ENCODE measurements around the gene GALP.
"Not testable (repeated sequence)": the region's sequence is repeated elsewhere in the genome, so short reads cannot be mapped to it uniquely, and the experiment has no call there.

GALP gene

GRCh38 chr19:56140583-56141416 is 35.0 kb upstream of the GALP start, which contains the start of gene ZNF444:
Gene ZNF444 (plus strand): TSS chr19:56141287. CDS start chr19:56146912, 5,625 bp downstream.
- Histone ChIP-seq H3K27me3 (ENCODE audit: control insufficient read depth, insufficient read depth, low read length) (no peaks in the 10 kb centered on the region), H3K9ac (ENCODE audit: low read length) (peak within 1 kb of the TSS; percentile 70), H3K4me3 (ENCODE audit: low read length) (peak within 1 kb of the TSS; percentile 51), H3K36me3 (ENCODE audit: control insufficient read depth, insufficient read depth, low read length) (no peaks in the 10 kb centered on the region), H3K4me1 (ENCODE audit: control insufficient read depth, insufficient read depth, low read length) (peaks cover 44% of the 10 kb centered on the region), H3K9me3 (ENCODE audit: control insufficient read depth, low read length) (no peaks in the 10 kb centered on the region)

- Histone ChIP-seq H3K27me3 (ENCODE audit: control insufficient read depth, insufficient read depth, low read length) (no peaks in the 10 kb centered on the region), H3K4me1 (ENCODE audit: control insufficient read depth, insufficient read depth, low read length) (peaks cover 46% of the 10 kb centered on the region), H3K9ac (ENCODE audit: low read length) (peak overlapping the region; percentile 70), H3K4me3 (ENCODE audit: low read length) (peak overlapping the region; percentile 51), H3K36me3 (ENCODE audit: control insufficient read depth, insufficient read depth, low read length) (no peaks in the 10 kb centered on the region), H3K9me3 (ENCODE audit: control insufficient read depth, low read length) (no peaks in the 10 kb centered on the region)
Observed at GRCh38 chr19:56141417-56141993, 34.3 kb upstream of the GALP start.

- peak overlapping the region; percentile 60 for H3K9ac ChIP-seq (ENCODE audit: low read length)
- no peaks in the 10 kb centered on the region for H3K36me3 ChIP-seq (ENCODE audit: control insufficient read depth, insufficient read depth, low read length)
- H3K4me3 ChIP-seq (ENCODE audit: low read length), result peak overlapping the region; percentile 51
- peaks cover 46% of the 10 kb centered on the region for H3K4me1 ChIP-seq (ENCODE audit: control insufficient read depth, insufficient read depth, low read length)
- no peaks in the 10 kb centered on the region for H3K9me3 ChIP-seq (ENCODE audit: control insufficient read depth, low read length)
- H3K27me3 ChIP-seq (ENCODE audit: control insufficient read depth, insufficient read depth, low read length), result no peaks in the 10 kb centered on the region
Observed at GRCh38 chr19:56142087-56142787, 33.6 kb upstream of the GALP start.

DNA sequence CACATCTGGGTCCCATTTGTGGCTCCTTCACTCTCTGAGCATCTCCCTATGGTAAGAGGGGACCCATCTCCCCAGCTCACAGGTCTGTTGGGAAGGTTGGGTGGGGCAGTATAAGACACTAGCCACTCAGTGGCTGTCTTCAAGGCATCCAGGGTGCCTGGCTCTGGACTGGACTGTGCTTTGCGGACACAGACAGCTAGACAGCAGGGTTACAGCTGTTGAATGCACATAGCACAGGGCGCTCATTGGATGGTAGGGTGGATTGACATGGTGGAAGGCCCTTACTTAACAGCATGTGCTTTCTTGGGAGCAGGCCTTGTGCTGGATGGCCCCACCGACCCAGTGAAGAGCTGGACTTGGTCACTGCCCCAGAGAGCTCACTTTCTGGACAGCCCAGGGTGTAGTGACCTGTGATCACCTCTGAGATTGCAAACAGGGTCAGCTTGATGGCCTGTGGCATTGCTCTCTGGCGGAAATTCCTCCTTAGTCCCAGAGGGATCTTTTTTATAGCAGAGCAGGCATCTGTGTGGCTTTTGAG is 32.8 kb upstream of the GALP start:
- Histone ChIP-seq H3K27me3 (ENCODE audit: control insufficient read depth, insufficient read depth, low read length) (no peaks in the 10 kb centered on the region), H3K9ac (ENCODE audit: low read length) (peak overlapping the region; percentile 60), H3K36me3 (ENCODE audit: control insufficient read depth, insufficient read depth, low read length) (no peaks in the 10 kb centered on the region), H3K4me3 (ENCODE audit: low read length) (peak overlapping the region; percentile 51), H3K9me3 (ENCODE audit: control insufficient read depth, low read length) (no peaks in the 10 kb centered on the region), H3K4me1 (ENCODE audit: control insufficient read depth, insufficient read depth, low read length) (peaks cover 41% of the 10 kb centered on the region)

GRCh38 chr19:56144376-56144775 is 31.4 kb upstream of the GALP start:
- Histone ChIP-seq H3K4me1 (ENCODE audit: control insufficient read depth, insufficient read depth, low read length) (peaks cover 37% of the 10 kb centered on the region), H3K9ac (ENCODE audit: low read length) (no peak overlapping the region), H3K27me3 (ENCODE audit: control insufficient read depth, insufficient read depth, low read length) (no peaks in the 10 kb centered on the region), H3K36me3 (ENCODE audit: control insufficient read depth, insufficient read depth, low read length) (no peaks in the 10 kb centered on the region), H3K4me3 (ENCODE audit: low read length) (no peak overlapping the region), H3K9me3 (ENCODE audit: control insufficient read depth, low read length) (no peaks in the 10 kb centered on the region)

DNA sequence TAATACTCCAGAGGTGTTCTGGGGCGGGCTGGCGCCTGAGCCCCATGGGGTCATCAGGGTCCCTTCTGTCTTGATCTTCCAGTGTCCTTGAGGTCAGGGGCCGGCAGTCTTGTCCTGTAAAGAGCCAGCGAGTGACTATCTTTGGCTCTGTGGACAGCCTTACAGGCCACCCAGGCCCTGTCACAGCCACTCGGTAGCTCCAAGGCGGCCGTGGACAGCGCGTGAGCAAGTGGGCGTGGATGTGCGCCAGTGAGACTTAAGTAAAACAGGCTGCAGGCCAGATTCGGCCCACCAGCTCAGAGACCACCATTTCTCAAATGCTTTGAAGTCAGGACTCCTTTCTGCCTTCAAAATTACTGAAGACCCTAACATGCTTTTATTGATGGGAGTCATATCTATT is 31.0 kb upstream of the GALP start:
- peaks cover 36% of the 10 kb centered on the region for H3K4me1 ChIP-seq (ENCODE audit: control insufficient read depth, insufficient read depth, low read length)
- H3K36me3 ChIP-seq (ENCODE audit: control insufficient read depth, insufficient read depth, low read length), result no peaks in the 10 kb centered on the region
- H3K9ac ChIP-seq (ENCODE audit: low read length), result no peak overlapping the region
- no peak overlapping the region for H3K4me3 ChIP-seq (ENCODE audit: low read length)
- no peaks in the 10 kb centered on the region for H3K27me3 ChIP-seq (ENCODE audit: control insufficient read depth, insufficient read depth, low read length)
- no peaks in the 10 kb centered on the region for H3K9me3 ChIP-seq (ENCODE audit: control insufficient read depth, low read length)

DNA sequence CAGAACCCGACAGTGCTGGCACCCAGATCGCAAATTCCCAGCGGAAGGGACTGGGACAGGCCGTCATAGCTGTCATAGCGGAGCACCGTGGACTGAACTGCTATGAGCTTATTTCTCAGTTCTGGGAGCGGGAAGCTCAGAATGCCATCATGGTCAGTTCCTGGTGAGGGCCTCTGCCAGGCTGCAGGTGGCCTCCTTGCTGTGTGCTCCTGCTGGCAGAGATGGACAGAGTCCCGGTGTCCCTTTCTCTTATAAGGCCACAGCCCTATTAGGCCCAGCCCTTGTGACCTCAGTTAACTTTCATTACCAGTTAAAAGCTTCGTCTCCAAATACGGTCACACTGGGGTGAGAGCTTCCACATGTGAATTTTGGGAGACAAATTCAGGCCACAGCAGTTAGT is 30.1 kb upstream of the GALP start:
- no peaks in the 10 kb centered on the region for H3K36me3 ChIP-seq (ENCODE audit: control insufficient read depth, insufficient read depth, low read length)
- H3K9me3 ChIP-seq (ENCODE audit: control insufficient read depth, low read length), result no peaks in the 10 kb centered on the region
- H3K27me3 ChIP-seq (ENCODE audit: control insufficient read depth, insufficient read depth, low read length), result no peaks in the 10 kb centered on the region
- H3K9ac ChIP-seq (ENCODE audit: low read length), result no peak overlapping the region
- H3K4me3 ChIP-seq (ENCODE audit: low read length), result no peak overlapping the region
- peaks cover 30% of the 10 kb centered on the region for H3K4me1 ChIP-seq (ENCODE audit: control insufficient read depth, insufficient read depth, low read length)

- H3K4me1 ChIP-seq (ENCODE audit: control insufficient read depth, insufficient read depth, low read length), result peaks cover 27% of the 10 kb centered on the region
- H3K4me3 ChIP-seq (ENCODE audit: low read length), result no peak overlapping the region
- H3K9ac ChIP-seq (ENCODE audit: low read length), result no peak overlapping the region
- no peaks in the 10 kb centered on the region for H3K27me3 ChIP-seq (ENCODE audit: control insufficient read depth, insufficient read depth, low read length)
- H3K9me3 ChIP-seq (ENCODE audit: control insufficient read depth, low read length), result no peaks in the 10 kb centered on the region
- no peaks in the 10 kb centered on the region for H3K36me3 ChIP-seq (ENCODE audit: control insufficient read depth, insufficient read depth, low read length)
Observed at GRCh38 chr19:56146904-56147303, 28.9 kb upstream of the GALP start.

DNA sequence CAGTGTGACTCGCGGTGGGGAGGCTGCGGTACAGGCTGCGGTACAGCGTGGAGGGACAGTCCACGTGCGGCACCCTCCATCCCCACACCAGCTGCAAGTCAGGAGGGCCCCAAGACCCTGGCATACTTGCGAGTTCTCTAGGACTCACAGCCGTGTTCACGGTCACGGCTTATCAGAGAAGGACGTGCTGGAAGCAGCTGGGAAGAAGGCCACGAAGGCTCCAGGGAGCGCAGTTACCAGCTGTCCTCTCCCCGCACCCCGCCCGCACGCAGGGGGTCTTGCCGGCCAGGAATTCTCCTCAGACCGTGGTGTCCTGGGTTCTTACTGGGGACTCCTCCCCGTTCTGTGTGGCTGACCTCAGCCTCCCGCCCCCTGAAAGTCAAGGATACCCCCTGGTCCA is 28.5 kb upstream of the GALP start:
- peaks cover 24% of the 10 kb centered on the region for H3K4me1 ChIP-seq (ENCODE audit: control insufficient read depth, insufficient read depth, low read length)
- H3K36me3 ChIP-seq (ENCODE audit: control insufficient read depth, insufficient read depth, low read length), result no peaks in the 10 kb centered on the region
- H3K4me3 ChIP-seq (ENCODE audit: low read length), result no peak overlapping the region
- no peaks in the 10 kb centered on the region for H3K9me3 ChIP-seq (ENCODE audit: control insufficient read depth, low read length)
- H3K9ac ChIP-seq (ENCODE audit: low read length), result no peak overlapping the region
- no peaks in the 10 kb centered on the region for H3K27me3 ChIP-seq (ENCODE audit: control insufficient read depth, insufficient read depth, low read length)

DNA sequence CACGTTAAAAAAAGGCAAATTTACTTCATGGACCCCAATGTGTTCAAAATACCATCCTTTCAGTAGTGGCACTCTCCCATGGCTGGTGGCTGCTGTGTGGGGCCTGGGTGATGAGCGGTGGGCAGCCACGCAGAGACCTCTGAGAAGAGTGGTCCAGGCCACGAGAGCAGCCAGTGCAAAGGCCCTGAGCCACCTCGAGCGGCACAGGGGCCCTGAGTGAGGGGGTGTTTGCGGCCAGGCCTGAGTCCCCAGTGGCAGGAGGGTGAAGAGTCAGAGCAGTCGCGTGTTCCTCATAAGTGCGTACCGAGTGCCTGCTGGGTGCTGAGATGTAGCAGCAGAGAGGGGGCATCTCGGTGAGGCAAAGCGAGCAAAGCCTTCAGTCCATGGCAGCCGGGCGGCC is 27.7 kb upstream of the GALP start:
- H3K9ac ChIP-seq (ENCODE audit: low read length), result no peak overlapping the region
- H3K4me1 ChIP-seq (ENCODE audit: control insufficient read depth, insufficient read depth, low read length), result peaks cover 16% of the 10 kb centered on the region
- H3K27me3 ChIP-seq (ENCODE audit: control insufficient read depth, insufficient read depth, low read length), result no peaks in the 10 kb centered on the region
- H3K9me3 ChIP-seq (ENCODE audit: control insufficient read depth, low read length), result no peaks in the 10 kb centered on the region
- no peak overlapping the region for H3K4me3 ChIP-seq (ENCODE audit: low read length)
- no peaks in the 10 kb centered on the region for H3K36me3 ChIP-seq (ENCODE audit: control insufficient read depth, insufficient read depth, low read length)

GRCh38 chr19:56148955-56149655 is 26.7 kb upstream of the GALP start:
- not testable (repeated sequence) for H3K27me3 ChIP-seq (ENCODE audit: control insufficient read depth, insufficient read depth, low read length); H3K9ac ChIP-seq (ENCODE audit: low read length); H3K9me3 ChIP-seq (ENCODE audit: control insufficient read depth, low read length); H3K4me3 ChIP-seq (ENCODE audit: low read length); H3K36me3 ChIP-seq (ENCODE audit: control insufficient read depth, insufficient read depth, low read length); H3K4me1 ChIP-seq (ENCODE audit: control insufficient read depth, insufficient read depth, low read length)
